Measurements from ENCODE around the gene DKK3. TPM values are rescaled to one million over a fixed set of nuclear protein-coding genes. Genes with fewer than 3 reads are reported as not detected.
A peak's percentile ranks its signal among the peaks of the same experiment; 100 is the strongest.

The DKK3 gene
- total and polyA plus RNA-seq, 4 donors: 202 to 464 (median 417) TPM

- Histone ChIP-seq H3K27ac (ENCODE audit: low read depth, low read length) (peak overlapping the region; percentile 72), H3K4me1 (ENCODE audit: control insufficient read depth, insufficient read depth, low read length) (peaks cover 78% of the 10 kb centered on the region), H3K36me3 (ENCODE audit: control insufficient read depth, insufficient read depth, low read length) (peaks cover 34% of the 10 kb centered on the region), H3K27me3 (ENCODE audit: control insufficient read depth, insufficient read depth, low read length) (no peaks in the 10 kb centered on the region), H3K9me3 (ENCODE audit: control insufficient read depth, insufficient read depth, low read length) (no peaks in the 10 kb centered on the region), H3K4me3 (ENCODE audit: low read depth, low read length) (no peak overlapping the region)
- peak in 2 of 6 donors; percentile 57 to 71 for DNase-seq (ENCODE audit: low read depth in 4 of 6, low spot score in 6 of 6)
- WGBS (ENCODE audit: insufficient coverage): 29% methylated on average over 10 of the region's 13 CpGs
Measured at GRCh38 chr11:11978792-11979487, 29.5 kb downstream of the DKK3 start.

DNA sequence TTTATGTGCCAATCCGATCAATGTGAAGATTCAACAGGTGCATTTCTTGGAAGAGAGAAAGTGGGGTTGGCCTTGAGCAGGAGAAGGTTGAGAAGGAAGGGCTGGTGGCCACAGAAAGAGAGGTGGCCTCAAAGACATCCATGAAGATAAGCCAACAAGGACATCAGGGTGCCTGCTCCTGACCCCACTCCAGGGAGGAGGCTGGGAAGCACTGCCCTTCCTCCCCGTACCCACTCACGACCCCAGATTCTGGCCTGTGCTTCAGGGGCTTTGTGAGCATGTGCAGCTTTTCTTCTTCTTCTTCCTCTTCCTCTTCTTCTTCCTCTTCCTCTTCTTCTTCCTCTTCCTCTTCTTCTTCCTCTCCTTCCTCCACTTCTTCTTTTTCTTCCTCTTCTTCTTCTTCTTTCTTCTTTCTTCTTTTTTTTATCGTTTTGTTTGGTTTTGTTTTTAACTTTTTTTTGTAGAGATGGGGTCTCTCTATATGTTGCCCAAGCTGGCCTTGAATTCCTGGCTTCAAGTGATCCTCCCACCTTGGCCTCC lies 30.3 kb downstream of the DKK3 start:
- no peak for DNase-seq (ENCODE audit: low read depth in 4 of 6, low spot score in 6 of 6)
- no peaks in the 10 kb centered on the region for H3K27me3 ChIP-seq (ENCODE audit: control insufficient read depth, insufficient read depth, low read length)
- H3K4me1 ChIP-seq (ENCODE audit: control insufficient read depth, insufficient read depth, low read length): peaks cover 86% of the 10 kb centered on the region
- H3K9me3 ChIP-seq (ENCODE audit: control insufficient read depth, insufficient read depth, low read length): no peaks in the 10 kb centered on the region
- no peak overlapping the region for H3K4me3 ChIP-seq (ENCODE audit: low read depth, low read length)
- H3K36me3 ChIP-seq (ENCODE audit: control insufficient read depth, insufficient read depth, low read length): peaks cover 30% of the 10 kb centered on the region
- WGBS (ENCODE audit: insufficient coverage): 97% methylated on average over 2 of the region's 4 CpGs
- no peak overlapping the region for H3K27ac ChIP-seq (ENCODE audit: low read depth, low read length)

DNA sequence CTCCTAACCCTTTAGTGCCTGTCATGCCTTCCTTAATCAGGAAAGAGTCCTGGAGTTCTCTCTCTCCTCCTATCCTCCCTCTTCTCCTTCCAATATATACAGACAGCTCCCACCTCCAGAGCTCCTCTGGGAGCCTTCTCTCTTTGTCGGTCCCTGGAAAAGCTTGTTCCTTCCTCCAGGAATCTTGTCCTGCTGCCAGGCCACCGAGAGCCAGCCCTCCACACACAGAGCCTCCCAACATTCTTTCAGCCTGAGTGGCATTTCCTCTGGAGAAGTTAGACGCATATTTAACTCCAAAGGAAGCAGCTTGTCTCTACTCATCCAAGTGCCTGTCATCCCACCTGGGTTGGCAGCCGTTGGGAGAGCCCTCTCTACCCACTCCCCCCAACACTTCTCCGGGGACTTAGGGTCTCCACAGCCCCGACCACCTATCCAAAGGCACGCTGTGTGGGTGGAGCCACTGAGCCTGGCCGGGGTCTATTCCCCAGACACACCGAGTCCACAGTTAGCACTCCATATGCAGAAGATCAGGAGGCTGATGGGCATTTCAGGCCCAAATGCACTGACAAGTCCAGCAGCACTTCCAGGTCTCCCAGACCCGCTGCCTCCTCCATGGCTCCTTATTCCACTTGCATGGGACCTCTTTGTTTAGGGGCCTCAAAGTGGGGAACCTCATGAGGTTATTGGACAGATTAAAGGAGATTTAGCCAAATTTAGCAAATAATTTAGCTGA lies 31.1 kb downstream of the DKK3 start:
- no peaks in the 10 kb centered on the region for H3K9me3 ChIP-seq (ENCODE audit: control insufficient read depth, insufficient read depth, low read length)
- no peak overlapping the region for H3K4me3 ChIP-seq (ENCODE audit: low read depth, low read length)
- H3K36me3 ChIP-seq (ENCODE audit: control insufficient read depth, insufficient read depth, low read length): peaks cover 25% of the 10 kb centered on the region
- DNase-seq (ENCODE audit: low read depth in 4 of 6, low spot score in 6 of 6): peak in 2 of 6 donors; percentile 48 to 82
- WGBS (ENCODE audit: insufficient coverage): 43% methylated on average over 9 of the region's 10 CpGs
- H3K27me3 ChIP-seq (ENCODE audit: control insufficient read depth, insufficient read depth, low read length): no peaks in the 10 kb centered on the region
- H3K4me1 ChIP-seq (ENCODE audit: control insufficient read depth, insufficient read depth, low read length): peaks cover 92% of the 10 kb centered on the region
- peak overlapping the region; percentile 25 for H3K27ac ChIP-seq (ENCODE audit: low read depth, low read length)

GRCh38 chr11:11976481-11977127 lies 31.8 kb downstream of the DKK3 start:
- WGBS (ENCODE audit: insufficient coverage): 38% methylated on average over 6 of the region's 6 CpGs
- peak in 1 of 6 donors; percentile 60 for DNase-seq (ENCODE audit: low read depth in 4 of 6, low spot score in 6 of 6)
- H3K27ac ChIP-seq (ENCODE audit: low read depth, low read length): peak overlapping the region; percentile 25
- no peaks in the 10 kb centered on the region for H3K27me3 ChIP-seq (ENCODE audit: control insufficient read depth, insufficient read depth, low read length)
- peaks cover 90% of the 10 kb centered on the region for H3K4me1 ChIP-seq (ENCODE audit: control insufficient read depth, insufficient read depth, low read length)
- H3K36me3 ChIP-seq (ENCODE audit: control insufficient read depth, insufficient read depth, low read length): peaks cover 20% of the 10 kb centered on the region
- H3K4me3 ChIP-seq (ENCODE audit: low read depth, low read length): no peak overlapping the region
- H3K9me3 ChIP-seq (ENCODE audit: control insufficient read depth, insufficient read depth, low read length): no peaks in the 10 kb centered on the region

DNA sequence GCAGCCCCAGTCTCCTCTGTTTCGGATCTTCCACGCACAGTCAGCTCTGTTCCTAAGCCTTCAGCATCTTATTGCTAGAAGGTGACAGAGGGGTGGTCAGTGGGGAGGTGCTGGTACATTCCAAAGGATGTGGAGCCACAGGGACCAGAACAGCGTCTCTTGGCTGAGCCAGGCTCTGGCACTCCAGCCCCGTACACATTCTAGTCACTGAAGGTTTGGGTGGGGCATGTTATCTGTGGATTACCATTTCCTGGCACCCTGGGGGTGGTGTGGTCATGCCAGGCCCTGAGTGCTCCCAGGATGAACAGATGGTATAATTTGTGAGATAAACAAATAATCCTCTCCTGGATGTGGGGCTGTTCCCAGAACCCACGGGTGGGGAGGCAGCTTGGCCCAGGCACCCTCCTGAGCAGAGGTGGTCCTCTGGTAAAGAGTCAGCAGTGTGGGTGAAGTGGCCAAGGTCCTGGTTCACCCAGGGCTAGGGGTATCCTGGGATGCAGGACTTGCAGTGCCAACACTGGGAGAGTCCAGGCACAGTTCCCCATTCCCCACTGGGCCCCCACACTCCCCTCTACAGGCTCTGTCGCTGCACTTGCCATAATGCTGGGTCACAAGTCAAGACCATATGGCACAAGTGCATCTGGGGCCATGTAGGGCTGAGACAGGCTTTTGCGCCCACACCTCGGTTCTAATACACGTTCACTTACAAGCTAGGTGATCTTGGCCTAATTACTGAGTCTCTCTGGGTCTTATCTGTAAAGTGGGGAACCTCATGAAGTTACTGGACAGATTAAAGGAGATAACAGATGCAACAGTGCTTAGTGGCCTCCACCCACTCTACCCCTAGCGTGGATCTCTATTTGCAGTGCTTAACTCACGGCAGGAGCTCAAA lies 33.0 kb downstream of the DKK3 start:
- H3K36me3 ChIP-seq (ENCODE audit: control insufficient read depth, insufficient read depth, low read length): peaks cover 20% of the 10 kb centered on the region
- H3K27me3 ChIP-seq (ENCODE audit: control insufficient read depth, insufficient read depth, low read length): no peaks in the 10 kb centered on the region
- no peak for DNase-seq (ENCODE audit: low read depth in 4 of 6, low spot score in 6 of 6)
- WGBS (ENCODE audit: insufficient coverage): 84% methylated on average over 8 of the region's 11 CpGs
- no peak overlapping the region for H3K27ac ChIP-seq (ENCODE audit: low read depth, low read length)
- peaks cover 82% of the 10 kb centered on the region for H3K4me1 ChIP-seq (ENCODE audit: control insufficient read depth, insufficient read depth, low read length)
- H3K9me3 ChIP-seq (ENCODE audit: control insufficient read depth, insufficient read depth, low read length): no peaks in the 10 kb centered on the region
- H3K4me3 ChIP-seq (ENCODE audit: low read depth, low read length): no peak overlapping the region

- Histone ChIP-seq H3K9me3 (ENCODE audit: control insufficient read depth, insufficient read depth, low read length) (no peaks in the 10 kb centered on the region), H3K36me3 (ENCODE audit: control insufficient read depth, insufficient read depth, low read length) (peaks cover 22% of the 10 kb centered on the region), H3K4me1 (ENCODE audit: control insufficient read depth, insufficient read depth, low read length) (peaks cover 80% of the 10 kb centered on the region), H3K4me3 (ENCODE audit: low read depth, low read length) (no peak overlapping the region), H3K27me3 (ENCODE audit: control insufficient read depth, insufficient read depth, low read length) (no peaks in the 10 kb centered on the region), H3K27ac (ENCODE audit: low read depth, low read length) (peak overlapping the region; percentile 84)
- no peak for DNase-seq (ENCODE audit: low read depth in 4 of 6, low spot score in 6 of 6)
- WGBS (ENCODE audit: insufficient coverage): 40% methylated on average over 4 of the region's 4 CpGs
Measured at GRCh38 chr11:11973866-11974265, 34.6 kb downstream of the DKK3 start.

GRCh38 chr11:11973361-11973800 lies 35.0 kb downstream of the DKK3 start:
- 22% methylated on average over 8 of the region's 8 CpGs for WGBS (ENCODE audit: insufficient coverage)
- H3K27ac ChIP-seq (ENCODE audit: low read depth, low read length): peak overlapping the region; percentile 84
- peaks cover 82% of the 10 kb centered on the region for H3K4me1 ChIP-seq (ENCODE audit: control insufficient read depth, insufficient read depth, low read length)
- no peaks in the 10 kb centered on the region for H3K27me3 ChIP-seq (ENCODE audit: control insufficient read depth, insufficient read depth, low read length)
- peaks cover 25% of the 10 kb centered on the region for H3K36me3 ChIP-seq (ENCODE audit: control insufficient read depth, insufficient read depth, low read length)
- peak in 3 of 6 donors; percentile 71 to 92 (median 82) for DNase-seq (ENCODE audit: low read depth in 4 of 6, low spot score in 6 of 6)
- H3K4me3 ChIP-seq (ENCODE audit: low read depth, low read length): no peak overlapping the region
- H3K9me3 ChIP-seq (ENCODE audit: control insufficient read depth, insufficient read depth, low read length): no peaks in the 10 kb centered on the region

GRCh38 chr11:11972730-11973341 lies 35.6 kb downstream of the DKK3 start:
- no peak overlapping the region for H3K4me3 ChIP-seq (ENCODE audit: low read depth, low read length)
- DNase-seq (ENCODE audit: low read depth in 4 of 6, low spot score in 6 of 6): no peak
- H3K27me3 ChIP-seq (ENCODE audit: control insufficient read depth, insufficient read depth, low read length): no peaks in the 10 kb centered on the region
- peak overlapping the region; percentile 84 for H3K27ac ChIP-seq (ENCODE audit: low read depth, low read length)
- 72% methylated on average over 3 of the region's 3 CpGs for WGBS (ENCODE audit: insufficient coverage)
- peaks cover 27% of the 10 kb centered on the region for H3K36me3 ChIP-seq (ENCODE audit: control insufficient read depth, insufficient read depth, low read length)
- peaks cover 84% of the 10 kb centered on the region for H3K4me1 ChIP-seq (ENCODE audit: control insufficient read depth, insufficient read depth, low read length)
- no peaks in the 10 kb centered on the region for H3K9me3 ChIP-seq (ENCODE audit: control insufficient read depth, insufficient read depth, low read length)
